HG02981 (cell line): ENCODE data around the gene TMTC2.
A peak's percentile ranks its signal among the peaks of the same experiment; 100 is the strongest.

ENCODE experiments used
- ATAC-seq: cut with Tn5 transposase; IDR thresholded peaks from one replicate; pipeline ENCODE4 v1.9.1; 2021; ENCODE audit warnings: mild to moderate bottlenecking, moderate library complexity; ENCODE audit not compliant: unreplicated experiment

TMTC2 gene

GRCh38 chr12:83121897-83122622 lies 435.4 kb downstream of the TMTC2 start:
- no peak for ATAC-seq

GRCh38 chr12:83122623-83122934 lies 435.9 kb downstream of the TMTC2 start:
- no peak for ATAC-seq

- ATAC-seq: no peak
These were observed 436.3 kb downstream of the TMTC2 start for GRCh38 chr12:83123039-83123438.

GRCh38 chr12:83128540-83128939 lies 441.8 kb downstream of the TMTC2 start:
- no peak for ATAC-seq

- no peak for ATAC-seq
These were observed 443.5 kb downstream of the TMTC2 start for GRCh38 chr12:83130178-83130577.

GRCh38 chr12:83132360-83132759 lies 445.7 kb downstream of the TMTC2 start:
- ATAC-seq: no peak

GRCh38 chr12:83136411-83136810 lies 449.7 kb downstream of the TMTC2 start:
- no peak for ATAC-seq

GRCh38 chr12:83140135-83140534 lies 453.4 kb downstream of the TMTC2 start:
- ATAC-seq: no peak

GRCh38 chr12:83141460-83141994 lies 454.8 kb downstream of the TMTC2 start:
- no peak for ATAC-seq

GRCh38 chr12:83142914-83143313 lies 456.2 kb downstream of the TMTC2 start:
- no peak for ATAC-seq

- no peak for ATAC-seq
These were observed 457.2 kb downstream of the TMTC2 start for GRCh38 chr12:83143950-83144349.

GRCh38 chr12:83145325-83145840 lies 458.7 kb downstream of the TMTC2 start:
- no peak for ATAC-seq

GRCh38 chr12:83147341-83147740 lies 460.6 kb downstream of the TMTC2 start:
- no peak for ATAC-seq

- ATAC-seq: no peak
These were observed 463.3 kb downstream of the TMTC2 start for GRCh38 chr12:83149987-83150386.

- no peak for ATAC-seq
These were observed 463.9 kb downstream of the TMTC2 start for GRCh38 chr12:83150465-83151189.

GRCh38 chr12:83153177-83153576 lies 466.5 kb downstream of the TMTC2 start:
- ATAC-seq: peak; percentile 63

GRCh38 chr12:83156815-83157214 lies 470.1 kb downstream of the TMTC2 start:
- no peak for ATAC-seq

GRCh38 chr12:83157604-83158003 lies 470.9 kb downstream of the TMTC2 start:
- no peak for ATAC-seq

GRCh38 chr12:83158613-83159207 lies 472.0 kb downstream of the TMTC2 start:
- ATAC-seq: no peak

GRCh38 chr12:83161456-83161855 lies 474.8 kb downstream of the TMTC2 start:
- no peak for ATAC-seq

GRCh38 chr12:83168751-83169150 lies 482.0 kb downstream of the TMTC2 start:
- no peak for ATAC-seq

GRCh38 chr12:83172441-83172840 lies 485.7 kb downstream of the TMTC2 start:
- no peak for ATAC-seq
